Measurements from ENCODE around the gene IRF2.

The IRF2 gene

DNA sequence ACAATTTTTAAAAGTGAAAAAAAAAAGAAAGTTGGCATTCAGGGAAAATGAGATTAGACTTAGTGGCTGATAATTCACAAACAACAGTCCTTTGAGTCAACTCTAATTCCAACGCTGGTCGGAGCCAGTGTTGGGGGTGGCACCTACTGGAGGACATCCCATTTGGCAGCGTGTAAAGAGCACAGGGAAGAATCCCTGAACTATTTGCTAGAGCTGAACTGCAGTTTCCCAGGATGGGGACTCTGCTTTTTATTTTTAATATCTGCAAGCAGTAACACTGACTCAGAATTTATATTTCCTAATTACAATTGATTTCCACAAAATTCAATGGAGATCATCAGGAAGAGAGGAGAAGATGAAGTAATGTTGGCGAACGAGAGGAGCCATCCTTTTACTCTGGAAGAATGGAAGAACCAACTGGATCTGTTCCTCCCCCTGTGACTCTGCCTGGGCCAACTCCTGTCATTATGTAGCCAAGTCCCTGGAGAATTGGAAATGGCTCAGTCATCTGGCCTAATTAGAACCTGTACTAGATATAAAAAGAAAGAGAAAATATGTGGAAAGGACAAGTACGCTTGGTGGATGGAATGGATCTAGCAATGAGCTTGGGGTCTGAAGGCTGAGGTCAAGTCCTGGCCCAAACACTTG lies 76.7 kb downstream of the IRF2 start:
- no peak for TF ChIP-seq CTCF (IDR thresholded peaks at IDR 0.05; ENCODE audit: borderline replicate concordance, control extremely low read depth, extremely low read depth, insufficient read depth, missing control alignments)
- no peak for DNase-seq (ENCODE audit: low spot score)
- in situ Hi-C loops (cut with MboI; ENCODE audit: low sequenced_read_pairs, unreplicated experiment), result no loop called here

- in situ Hi-C loops (cut with MboI; ENCODE audit: low sequenced_read_pairs, unreplicated experiment), result no loop called here
- DNase-seq (ENCODE audit: low spot score), result no peak
- TF ChIP-seq CTCF (IDR thresholded peaks at IDR 0.05; ENCODE audit: borderline replicate concordance, control extremely low read depth, extremely low read depth, insufficient read depth, missing control alignments), result no peak
Observed at GRCh38 chr4:184396570-184397515, 77.5 kb downstream of the IRF2 start.

DNA sequence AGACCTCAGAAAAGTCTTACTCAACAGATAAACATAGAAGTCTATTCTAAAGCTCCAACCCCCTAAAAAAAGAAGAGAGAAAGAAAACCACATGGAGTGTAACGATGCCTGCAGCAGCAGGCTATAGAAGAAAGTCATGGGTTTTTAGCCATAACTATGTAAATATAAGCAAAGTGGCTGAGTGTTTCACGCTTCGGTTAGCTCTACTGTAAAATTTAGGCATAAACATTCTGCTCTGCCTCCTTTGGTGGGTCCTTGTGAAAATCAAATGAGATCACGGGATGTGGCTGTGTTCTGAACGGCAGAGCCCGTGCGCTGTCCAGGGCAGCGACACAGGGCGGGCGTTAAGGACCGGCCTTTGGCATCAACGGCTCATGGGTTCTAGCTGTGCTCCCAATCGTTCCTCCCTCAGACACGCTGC lies 78.4 kb downstream of the IRF2 start:
- no peak for TF ChIP-seq CTCF (IDR thresholded peaks at IDR 0.05; ENCODE audit: borderline replicate concordance, control extremely low read depth, extremely low read depth, insufficient read depth, missing control alignments)
- in situ Hi-C loops (cut with MboI; ENCODE audit: low sequenced_read_pairs, unreplicated experiment), result no loop called here
- DNase-seq (ENCODE audit: low spot score), result peak; percentile 72

GRCh38 chr4:184395451-184395917 lies 78.9 kb downstream of the IRF2 start:
- in situ Hi-C loops (cut with MboI; ENCODE audit: low sequenced_read_pairs, unreplicated experiment), result no loop called here
- TF ChIP-seq CTCF (IDR thresholded peaks at IDR 0.05; ENCODE audit: borderline replicate concordance, control extremely low read depth, extremely low read depth, insufficient read depth, missing control alignments), result no peak

DNA sequence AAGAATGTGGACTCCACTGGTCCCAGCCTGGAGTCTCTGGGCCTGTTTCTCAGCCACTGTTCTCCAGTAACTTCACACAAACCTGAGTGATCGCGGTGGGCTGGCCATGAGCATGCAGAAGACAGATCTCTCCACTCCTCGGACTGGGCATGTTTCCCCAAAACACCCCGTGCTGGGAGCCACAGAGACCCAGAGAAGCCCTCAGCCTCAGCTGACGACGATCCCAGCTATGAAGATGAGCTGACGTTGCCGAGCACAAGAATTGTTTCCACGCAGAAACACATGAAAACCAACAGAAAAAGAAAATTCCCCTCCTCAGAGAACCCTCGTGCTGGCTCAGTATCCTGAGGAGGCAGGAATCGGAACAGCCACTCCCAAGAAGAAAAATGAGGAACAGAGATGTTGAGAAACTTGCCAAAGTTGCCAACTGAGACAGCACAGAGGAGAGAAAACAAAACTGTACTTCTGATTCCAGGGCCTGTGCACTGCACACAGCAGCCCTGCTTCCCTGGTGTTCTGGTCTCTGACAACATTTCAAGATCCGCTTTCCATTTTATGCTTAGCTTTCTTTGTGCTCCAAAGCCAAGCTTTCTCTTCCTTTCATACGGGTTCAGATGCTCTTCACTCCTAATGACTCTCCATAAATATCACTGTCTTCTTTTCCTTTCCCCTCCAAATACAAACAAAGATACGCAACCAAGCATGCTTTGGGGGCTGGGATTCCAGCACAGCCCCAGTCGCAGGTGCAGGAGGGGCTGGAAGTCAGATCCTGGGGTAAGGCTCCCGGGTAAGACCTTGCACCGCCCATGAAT lies 81.4 kb downstream of the IRF2 start:
- no peak for DNase-seq (ENCODE audit: low spot score)
- in situ Hi-C loops (cut with MboI; ENCODE audit: low sequenced_read_pairs, unreplicated experiment), result no loop called here

More at GRCh38 chr4:184395451-184395917, 78.9 kb downstream of the IRF2 start:
- DNase-seq (ENCODE audit: low spot score), result peak; percentile 51

More for the DNA sequence above, 81.4 kb downstream of the IRF2 start:
- no peak for TF ChIP-seq CTCF (IDR thresholded peaks at IDR 0.05; ENCODE audit: borderline replicate concordance, control extremely low read depth, extremely low read depth, insufficient read depth, missing control alignments)

Data from GM13976 (cell line).